Ovary (tissue), 9 donors: ENCODE results near the gene NELFB. TPM values are rescaled to one million over a fixed set of nuclear protein-coding genes. Genes with fewer than 3 reads are reported as not detected.

ENCODE experiments used
- DNase-seq, 5 donors: peaks; one replicate each; pipeline ENCODE4 v3.0.0-alpha.2; 2019 to 2020
- H3K27ac ChIP-seq, 2 donors: fragments of 200-600 bp; one replicate each; pipeline versions ENCODE4 v1.5.1 to v1.8.0; 2019 to 2022
- H3K27me3 ChIP-seq: fragments of 200-600 bp; one replicate; pipeline ENCODE4 v1.8.0; 2022
- H3K36me3 ChIP-seq: fragments of 200-600 bp; sonication (generic); one replicate; pipeline ENCODE4 v1.5.1; 2019
- H3K4me1 ChIP-seq: one replicate; pipeline ENCODE4 v1.8.1; 2013; ENCODE audit warnings: mild to moderate bottlenecking, moderate library complexity; ENCODE audit not compliant: insufficient read depth
- H3K4me3 ChIP-seq: fragments of 200-600 bp; sonication (generic); one replicate; pipeline ENCODE4 v1.5.1; 2017
- H3K9me3 ChIP-seq, 2 donors: fragments of 200-600 bp in 1 of 2; sonication (generic) in 1 of 2; one replicate each; pipeline versions ENCODE4 v1.5.1 to v1.8.1; 2013 to 2019; ENCODE audit warnings: mild to moderate bottlenecking in 1 of 2, moderate library complexity in 1 of 2
- CTCF ChIP-seq, 3 donors: fragments of 450-650 bp in 2 of 3; fragments of 200-600 bp in 1 of 3; IDR thresholded peaks; one replicate each; pipeline versions ENCODE4 v1.5.1 to v1.8.0; 2016 to 2022; ENCODE audit warnings: antibody characterized with exemption in 3 of 3, mild to moderate bottlenecking in 1 of 3
- EP300 ChIP-seq: sonication (generic); formaldehyde crosslinking; IDR thresholded peaks from one replicate; pipeline ENCODE4 v1.6.1; 2017; ENCODE audit warnings: antibody characterized with exemption
- POLR2A ChIP-seq: fragments of 450-650 bp; IDR thresholded peaks from one replicate; pipeline ENCODE4 v1.6.1; 2017; ENCODE audit warnings: antibody characterized with exemption, mild to moderate bottlenecking, moderate library complexity
- WGBS, 3 donors: extraction: QIAGEN DNeasy Blood & Tissue Kit in 1 of 3; methylation state at CpG; one replicate each; pipeline versions ENCODE4 v1.1.5 to v1.1.7; 2013 to 2017; 5-methylcytosine and 5-hydroxymethylcytosine counted together
- intact Hi-C, 4 donors: fragments of 100-400 bp; cut with DNase I; formaldehyde crosslinking; loops; one replicate each; pipeline versions ENCODE4 v1.11.0 to v1.15.1; 2022 to 2023
- polyA plus RNA-seq, 2 donors: library from polyadenylated mRNA; stranded (reverse); fragments of 200-250 nt in 1 of 2; fragments of 350-450 nt in 1 of 2; fragmentation: Illumina TruSeq in 1 of 2; extraction: RNeasy Lipid Tissue Mini Kit (QIAGEN cat#74804) in 1 of 2; gene quantifications; one replicate each; pipeline ENCODE4 v1.2.3, GENCODE V29; 2013 to 2014
- total RNA-seq, 7 donors: library from RNA; depleted of rRNA in 2 of 7; stranded (reverse); fragments of >200 nt in 2 of 7; fragmentation: NEBNext Ultra II Directional in 3 of 7; extraction: Animal tissue kit (Norgen Biotek cat#: 25700) in 3 of 7; gene quantifications; one replicate each; pipeline versions ENCODE4 v1.1.0 to v1.2.4, GENCODE V29; 2016 to 2023
- donor health status: DM: no; HTN: no; CAD: no; lungs with moderate emphysema.
- donor health status: DM: no; HTN: no; CAD: no.
- donor health status: Bipolar disorder and iron deficiency.
- donor health status: DM: yes; HTN: yes; CAD: no.
- donor health status: DM: no; HTN: no; CAD: no.
- donor health status: DM: yes; HTN: yes; CAD: no.

NELFB gene
- total and polyA plus RNA-seq, 9 donors, result 10.9 to 56.6 (median 44.5) TPM

GRCh38 chr9:137317021-137317717 lies 62.0 kb downstream of the NELFB start:
- H3K27ac ChIP-seq, result no peak overlapping the region
- peaks cover 5% of the 10 kb centered on the region for H3K4me1 ChIP-seq
- no peak overlapping the region for H3K4me3 ChIP-seq
- H3K36me3 ChIP-seq, result no peaks in the 10 kb centered on the region
- intact Hi-C loops, result no loop called here
- 86 to 91% (median 88%) methylated on average over 13 to 19 of the region's 19 CpGs for WGBS, 3 donors
- no peaks in the 10 kb centered on the region for H3K9me3 ChIP-seq
- TF ChIP-seq CTCF (IDR thresholded peaks at IDR 0.05), result no peak
- no peak for TF ChIP-seq EP300
- TF ChIP-seq POLR2A, result no peak
- DNase-seq, result peak in 2 of 5 donors; percentile 7
- H3K27me3 ChIP-seq, result no peaks in the 10 kb centered on the region

- no peak overlapping the region for H3K27ac ChIP-seq
- peaks cover 5% of the 10 kb centered on the region for H3K4me1 ChIP-seq
- H3K36me3 ChIP-seq, result no peaks in the 10 kb centered on the region
- intact Hi-C loops, result no loop called here
- 67 to 77% (median 74%) methylated on average over 19 to 24 of the region's 24 CpGs for WGBS, 3 donors
- no peak for TF ChIP-seq POLR2A
- TF ChIP-seq CTCF (IDR thresholded peaks at IDR 0.05), result no peak
- TF ChIP-seq EP300, result no peak
- no peak overlapping the region for H3K4me3 ChIP-seq
- H3K9me3 ChIP-seq, result no peaks in the 10 kb centered on the region
- H3K27me3 ChIP-seq, result no peaks in the 10 kb centered on the region
- peak in 1 of 5 donors; percentile 12 for DNase-seq
Observed at GRCh38 chr9:137317718-137318511, 62.8 kb downstream of the NELFB start.

- Histone ChIP-seq H3K27ac (no peak overlapping the region), H3K4me3 (no peak overlapping the region), H3K27me3 (no peaks in the 10 kb centered on the region), H3K9me3 (no peaks in the 10 kb centered on the region), H3K36me3 (no peaks in the 10 kb centered on the region), H3K4me1 (peaks cover 5% of the 10 kb centered on the region)
- intact Hi-C loops, result no loop called here
- TF ChIP-seq CTCF (IDR thresholded peaks at IDR 0.05) (no peak), POLR2A (no peak), EP300 (no peak)
- DNase-seq, result peak in 1 of 5 donors; percentile 6
- WGBS, 3 donors, result 75 to 78% (median 78%) methylated on average over 18 of the region's 18 CpGs
Observed at GRCh38 chr9:137318602-137319001, 63.5 kb downstream of the NELFB start.

- no peak for TF ChIP-seq EP300
- no peak for TF ChIP-seq POLR2A
- no peak for TF ChIP-seq CTCF (IDR thresholded peaks at IDR 0.05)
- Histone ChIP-seq H3K9me3 (no peaks in the 10 kb centered on the region), H3K4me3 (no peak overlapping the region), H3K36me3 (no peaks in the 10 kb centered on the region), H3K27ac (no peak overlapping the region), H3K4me1 (peaks cover 5% of the 10 kb centered on the region), H3K27me3 (no peaks in the 10 kb centered on the region)
- intact Hi-C loops, result no loop called here
- peak in 3 of 5 donors; percentile 23 to 37 (median 28) for DNase-seq
- WGBS, 3 donors, result 65 to 75% (median 73%) methylated on average over 24 to 26 of the region's 26 CpGs
Observed at GRCh38 chr9:137319011-137319738, 64.0 kb downstream of the NELFB start.
